Activated naive CD8-positive, alpha-beta T cell treated with anti-CD3 and anti-CD28 coated beads for 36 hours (primary cell): ENCODE data around the gene NFIB. TPM values are rescaled to one million over a fixed set of nuclear protein-coding genes. Genes with fewer than 3 reads are reported as not detected.

Experiments
- DNase-seq: peaks from one replicate; pipeline ENCODE4 v3.0.0; 2021
- H3K27ac Mint-ChIP-seq: one replicate; pipeline ENCODE4 v1.8.0; 2022; ENCODE audit warnings: mild to moderate bottlenecking, moderate library complexity, mixed read lengths
- H3K27me3 Mint-ChIP-seq: one replicate; pipeline ENCODE4 v1.8.0; 2022; ENCODE audit warnings: mild to moderate bottlenecking, mixed read lengths
- H3K36me3 Mint-ChIP-seq: one replicate; pipeline ENCODE4 v1.8.0; 2021; ENCODE audit warnings: mild to moderate bottlenecking, mixed read lengths
- H3K4me1 Mint-ChIP-seq: one replicate; pipeline ENCODE4 v1.8.0; 2021; ENCODE audit warnings: mixed read lengths
- H3K4me3 Mint-ChIP-seq: one replicate; pipeline ENCODE4 v1.8.0; 2022; ENCODE audit warnings: mild to moderate bottlenecking, moderate library complexity, mixed read lengths
- H3K9me3 Mint-ChIP-seq: one replicate; pipeline ENCODE4 v1.8.0; 2022; ENCODE audit warnings: mixed read lengths
- total RNA-seq, 2 experiments: library from RNA; stranded (reverse); gene quantifications; one replicate each; pipeline ENCODE4 v1.2.3, GENCODE V29; 2021

NFIB gene
- total RNA-seq, 2 experiments from 2014 or later = not detected

GRCh38 chr9:14243514-14244042 lies 70.4 kb downstream of the NFIB start:
- H3K4me3 Mint-ChIP-seq = no peak overlapping the region
- H3K36me3 Mint-ChIP-seq = no peaks in the 10 kb centered on the region
- no peak for DNase-seq
- no peaks in the 10 kb centered on the region for H3K4me1 Mint-ChIP-seq
- no peak overlapping the region for H3K27ac Mint-ChIP-seq
- no peaks in the 10 kb centered on the region for H3K9me3 Mint-ChIP-seq
- peaks cover 21% of the 10 kb centered on the region for H3K27me3 Mint-ChIP-seq

DNA sequence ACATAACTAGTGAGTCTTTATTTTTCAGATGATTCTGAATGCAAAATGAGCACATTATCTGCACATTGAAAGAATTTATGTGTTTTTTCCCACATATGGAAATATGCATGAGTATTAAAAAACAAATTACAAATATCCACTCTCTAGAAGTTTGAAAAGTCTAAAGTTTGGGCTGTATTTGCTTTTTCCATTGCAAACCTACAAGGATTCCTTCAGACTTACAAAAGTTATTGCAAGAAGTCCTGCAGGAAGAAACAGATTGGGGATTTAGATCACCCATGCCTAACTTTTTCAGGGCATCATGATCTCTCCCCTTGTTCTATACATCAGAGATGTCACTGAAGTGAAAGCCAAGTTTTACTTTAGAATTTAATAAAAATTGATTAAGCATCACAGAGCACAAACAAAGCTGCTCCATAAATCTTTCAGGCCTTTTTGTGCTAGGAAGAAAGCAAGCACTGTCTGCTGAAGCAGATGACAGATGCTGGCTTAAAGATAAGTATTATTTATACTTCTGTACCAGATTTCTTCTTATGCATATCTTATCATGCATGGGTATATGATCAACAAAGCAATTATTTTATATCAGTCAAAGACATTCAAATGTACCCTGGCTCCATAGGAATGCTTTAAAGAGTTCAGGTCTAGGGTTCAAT lies 71.7 kb downstream of the NFIB start:
- Mint-ChIP-seq H3K27me3 (peaks cover 22% of the 10 kb centered on the region), H3K36me3 (no peaks in the 10 kb centered on the region), H3K9me3 (no peaks in the 10 kb centered on the region), H3K27ac (no peak overlapping the region), H3K4me1 (no peaks in the 10 kb centered on the region), H3K4me3 (no peak overlapping the region)
- no peak for DNase-seq

- DNase-seq = no peak
- Mint-ChIP-seq H3K9me3 (no peaks in the 10 kb centered on the region), H3K27me3 (peaks cover 24% of the 10 kb centered on the region), H3K36me3 (no peaks in the 10 kb centered on the region), H3K4me3 (no peak overlapping the region), H3K27ac (no peak overlapping the region), H3K4me1 (no peaks in the 10 kb centered on the region)
Measured at GRCh38 chr9:14240537-14240936, 73.4 kb downstream of the NFIB start.

DNA sequence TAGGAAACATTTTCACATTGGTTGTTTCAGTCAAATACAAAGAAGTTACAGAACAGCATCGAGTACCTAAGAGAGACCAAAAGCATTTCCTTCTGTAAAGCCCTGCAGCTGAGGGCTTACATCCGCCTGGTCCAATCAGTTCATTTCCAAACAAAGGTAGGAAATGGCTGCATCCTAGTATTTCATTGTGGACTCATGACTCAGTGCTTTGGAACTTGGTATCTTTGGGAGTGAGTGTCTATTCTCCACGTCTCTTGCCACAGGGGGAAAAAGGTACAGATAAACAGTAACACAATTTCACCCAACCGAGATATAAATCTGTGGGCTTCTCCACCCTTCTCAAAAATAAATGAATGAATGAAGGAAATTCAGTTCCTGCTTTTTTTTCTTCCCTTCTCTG lies 75.4 kb downstream of the NFIB start:
- Mint-ChIP-seq H3K4me3 (no peak overlapping the region), H3K36me3 (no peaks in the 10 kb centered on the region), H3K27me3 (peaks cover 15% of the 10 kb centered on the region), H3K27ac (no peak overlapping the region), H3K4me1 (no peaks in the 10 kb centered on the region), H3K9me3 (no peaks in the 10 kb centered on the region)
- no peak for DNase-seq

DNA sequence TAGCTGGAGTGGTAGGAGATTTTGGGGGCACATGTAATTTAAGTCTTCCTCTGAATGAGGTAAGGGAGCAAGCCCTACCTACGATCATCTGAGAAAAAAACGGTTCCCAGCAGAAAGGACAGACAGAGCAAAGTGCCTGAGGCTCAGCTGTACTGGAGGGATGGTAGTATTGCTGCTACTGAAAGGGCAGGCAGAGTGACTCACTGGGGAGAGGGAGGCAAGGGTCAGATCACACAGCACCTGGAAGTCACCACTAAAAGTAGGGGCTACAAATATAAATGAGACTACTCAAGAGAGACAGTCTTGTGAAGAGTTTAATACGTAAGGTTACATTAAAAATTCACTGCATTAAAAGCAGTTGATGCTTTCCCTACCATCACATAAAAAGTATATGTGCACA lies 75.9 kb downstream of the NFIB start:
- H3K27me3 Mint-ChIP-seq = peaks cover 14% of the 10 kb centered on the region
- no peaks in the 10 kb centered on the region for H3K9me3 Mint-ChIP-seq
- H3K4me1 Mint-ChIP-seq = no peaks in the 10 kb centered on the region
- no peak for DNase-seq
- no peak overlapping the region for H3K27ac Mint-ChIP-seq
- no peak overlapping the region for H3K4me3 Mint-ChIP-seq
- H3K36me3 Mint-ChIP-seq = no peaks in the 10 kb centered on the region

- Mint-ChIP-seq H3K27ac (no peak overlapping the region), H3K4me1 (no peaks in the 10 kb centered on the region), H3K36me3 (no peaks in the 10 kb centered on the region), H3K27me3 (peaks cover 14% of the 10 kb centered on the region), H3K9me3 (no peaks in the 10 kb centered on the region), H3K4me3 (no peak overlapping the region)
- no peak for DNase-seq
Measured at GRCh38 chr9:14236591-14236990, 77.3 kb downstream of the NFIB start.

DNA sequence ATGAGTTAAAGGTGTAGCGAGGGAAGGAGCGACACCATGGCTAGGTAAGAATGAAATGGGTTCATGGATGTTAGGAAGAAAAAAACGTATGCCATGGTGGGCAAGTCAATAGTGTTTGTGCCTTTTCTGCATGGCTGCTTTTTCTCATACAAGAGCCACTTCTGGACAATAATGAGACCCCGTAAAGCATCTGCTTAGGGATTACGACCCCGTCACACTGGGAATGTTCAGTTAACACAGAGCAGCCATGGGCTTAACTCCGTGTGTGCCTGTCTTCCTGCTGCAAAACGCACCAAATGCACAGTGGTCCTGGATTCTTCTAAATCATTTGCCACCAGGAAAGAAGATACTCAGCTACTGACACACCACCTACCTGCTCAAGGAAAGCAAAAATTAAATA lies 81.8 kb downstream of the NFIB start:
- no peaks in the 10 kb centered on the region for H3K4me1 Mint-ChIP-seq
- H3K9me3 Mint-ChIP-seq = no peaks in the 10 kb centered on the region
- peaks cover under 1% of the 10 kb centered on the region for H3K27me3 Mint-ChIP-seq
- H3K27ac Mint-ChIP-seq = no peak overlapping the region
- no peaks in the 10 kb centered on the region for H3K36me3 Mint-ChIP-seq
- no peak for DNase-seq
- H3K4me3 Mint-ChIP-seq = no peak overlapping the region

GRCh38 chr9:14231196-14231990 lies 82.5 kb downstream of the NFIB start:
- no peaks in the 10 kb centered on the region for H3K36me3 Mint-ChIP-seq
- H3K4me3 Mint-ChIP-seq = no peak overlapping the region
- no peaks in the 10 kb centered on the region for H3K4me1 Mint-ChIP-seq
- no peak for DNase-seq
- no peak overlapping the region for H3K27ac Mint-ChIP-seq
- no peaks in the 10 kb centered on the region for H3K9me3 Mint-ChIP-seq
- H3K27me3 Mint-ChIP-seq = no peaks in the 10 kb centered on the region

DNA sequence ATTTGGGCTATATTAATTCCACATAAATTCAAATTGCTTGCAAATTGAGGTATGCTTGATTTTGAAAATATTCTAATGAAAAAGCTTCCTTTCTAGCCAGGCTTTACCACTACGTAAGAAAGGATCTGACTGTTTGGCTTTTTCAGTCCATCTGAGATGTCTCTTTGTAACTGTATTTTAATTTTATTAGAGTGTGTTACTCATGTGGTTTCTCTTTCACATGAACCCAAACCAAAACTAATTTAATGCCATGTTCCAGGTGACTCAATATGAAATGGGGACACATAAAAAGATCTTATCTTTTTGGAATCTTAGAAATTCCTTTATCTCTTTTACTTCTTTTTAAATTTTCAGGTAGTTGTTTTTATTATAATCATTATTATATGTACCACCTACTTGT lies 85.3 kb downstream of the NFIB start:
- DNase-seq = no peak
- no peaks in the 10 kb centered on the region for H3K9me3 Mint-ChIP-seq
- no peak overlapping the region for H3K4me3 Mint-ChIP-seq
- no peaks in the 10 kb centered on the region for H3K36me3 Mint-ChIP-seq
- no peaks in the 10 kb centered on the region for H3K27me3 Mint-ChIP-seq
- no peaks in the 10 kb centered on the region for H3K4me1 Mint-ChIP-seq
- no peak overlapping the region for H3K27ac Mint-ChIP-seq

- DNase-seq = no peak
- H3K27me3 Mint-ChIP-seq = no peaks in the 10 kb centered on the region
- no peaks in the 10 kb centered on the region for H3K4me1 Mint-ChIP-seq
- H3K36me3 Mint-ChIP-seq = no peaks in the 10 kb centered on the region
- no peak overlapping the region for H3K4me3 Mint-ChIP-seq
- no peak overlapping the region for H3K27ac Mint-ChIP-seq
- H3K9me3 Mint-ChIP-seq = no peaks in the 10 kb centered on the region
Measured at GRCh38 chr9:14226855-14227532, 86.9 kb downstream of the NFIB start.

GRCh38 chr9:14223081-14223480 lies 90.9 kb downstream of the NFIB start:
- no peak for DNase-seq
- H3K27me3 Mint-ChIP-seq = peaks cover 4% of the 10 kb centered on the region
- H3K9me3 Mint-ChIP-seq = no peaks in the 10 kb centered on the region
- no peak overlapping the region for H3K4me3 Mint-ChIP-seq
- no peaks in the 10 kb centered on the region for H3K36me3 Mint-ChIP-seq
- no peaks in the 10 kb centered on the region for H3K4me1 Mint-ChIP-seq
- no peak overlapping the region for H3K27ac Mint-ChIP-seq

DNA sequence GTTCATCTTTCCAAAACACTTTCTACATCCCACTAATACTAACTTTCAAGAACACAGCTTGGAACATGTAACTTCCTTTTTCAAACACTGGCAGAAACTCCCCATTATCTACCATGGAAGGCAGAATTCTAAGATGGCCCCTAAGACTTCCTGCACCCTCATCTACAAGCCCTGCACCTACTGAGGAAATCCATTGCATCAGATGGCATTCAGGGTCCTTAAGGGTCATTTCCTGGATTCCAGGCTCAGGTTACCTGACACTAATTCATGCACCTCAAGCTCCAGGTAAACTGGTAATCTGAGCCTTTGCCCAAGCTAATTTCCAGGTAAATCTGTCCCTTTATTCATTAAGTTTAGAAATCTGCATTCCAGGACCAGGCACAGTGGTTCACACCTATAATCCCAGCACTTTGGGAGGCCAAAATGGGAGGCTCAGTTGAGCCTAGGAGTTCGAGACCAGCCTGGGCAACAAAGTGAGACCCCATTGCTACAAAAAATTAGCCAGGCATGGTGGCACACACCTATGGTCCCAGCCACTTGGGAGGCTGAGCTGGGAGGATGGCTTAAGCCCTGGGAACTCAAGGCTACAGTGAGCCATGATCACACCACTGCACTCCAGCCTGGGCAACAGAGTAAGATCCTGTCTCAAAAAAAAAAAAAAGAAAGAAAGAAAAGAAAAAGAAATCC lies 91.6 kb downstream of the NFIB start:
- Mint-ChIP-seq H3K27ac (no peak overlapping the region), H3K4me1 (no peaks in the 10 kb centered on the region), H3K36me3 (no peaks in the 10 kb centered on the region), H3K4me3 (no peak overlapping the region), H3K27me3 (peaks cover 4% of the 10 kb centered on the region), H3K9me3 (no peaks in the 10 kb centered on the region)
- no peak for DNase-seq

DNA sequence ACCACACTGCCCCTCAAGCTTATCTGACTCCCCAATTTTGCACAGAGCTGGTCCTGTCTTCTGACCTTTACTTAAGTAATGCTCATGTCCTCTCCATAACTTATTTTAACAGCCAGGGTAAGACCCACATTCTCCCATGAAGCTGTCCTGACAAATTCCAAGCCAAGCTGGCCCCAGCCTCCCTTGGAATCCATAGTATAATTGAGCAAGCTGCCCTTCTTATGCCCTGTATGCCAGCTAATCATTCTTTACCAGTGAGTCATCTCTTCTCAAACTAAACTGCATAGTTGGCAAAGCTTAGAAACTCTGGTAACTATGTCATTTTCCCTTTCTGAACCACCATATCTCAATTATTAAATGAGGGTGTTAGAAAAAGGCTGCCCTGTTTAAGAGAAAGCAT lies 92.4 kb downstream of the NFIB start:
- DNase-seq = no peak
- no peaks in the 10 kb centered on the region for H3K4me1 Mint-ChIP-seq
- H3K4me3 Mint-ChIP-seq = no peak overlapping the region
- no peaks in the 10 kb centered on the region for H3K36me3 Mint-ChIP-seq
- no peak overlapping the region for H3K27ac Mint-ChIP-seq
- no peaks in the 10 kb centered on the region for H3K9me3 Mint-ChIP-seq
- H3K27me3 Mint-ChIP-seq = peaks cover 4% of the 10 kb centered on the region

DNA sequence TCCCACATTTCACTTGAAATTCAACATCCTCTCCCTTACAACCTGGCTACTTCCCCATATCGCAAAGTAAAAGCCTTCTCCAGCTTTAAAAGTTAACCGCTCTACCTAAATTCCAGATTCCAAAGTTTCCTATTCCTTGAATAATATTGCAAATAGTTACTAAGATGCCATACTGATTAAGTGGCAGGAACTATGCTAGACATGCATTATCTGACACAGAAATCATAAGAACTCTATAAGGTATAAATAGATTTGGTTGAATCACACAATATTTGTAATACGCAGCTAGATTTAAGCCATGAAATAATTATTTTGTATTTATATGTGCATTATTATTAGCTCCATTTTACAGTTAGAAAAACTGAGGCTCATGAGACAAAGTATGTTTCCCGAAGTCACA lies 92.8 kb downstream of the NFIB start:
- Mint-ChIP-seq H3K4me3 (no peak overlapping the region), H3K27ac (no peak overlapping the region), H3K27me3 (peaks cover 4% of the 10 kb centered on the region), H3K9me3 (no peaks in the 10 kb centered on the region), H3K36me3 (no peaks in the 10 kb centered on the region), H3K4me1 (no peaks in the 10 kb centered on the region)
- DNase-seq = no peak

DNA sequence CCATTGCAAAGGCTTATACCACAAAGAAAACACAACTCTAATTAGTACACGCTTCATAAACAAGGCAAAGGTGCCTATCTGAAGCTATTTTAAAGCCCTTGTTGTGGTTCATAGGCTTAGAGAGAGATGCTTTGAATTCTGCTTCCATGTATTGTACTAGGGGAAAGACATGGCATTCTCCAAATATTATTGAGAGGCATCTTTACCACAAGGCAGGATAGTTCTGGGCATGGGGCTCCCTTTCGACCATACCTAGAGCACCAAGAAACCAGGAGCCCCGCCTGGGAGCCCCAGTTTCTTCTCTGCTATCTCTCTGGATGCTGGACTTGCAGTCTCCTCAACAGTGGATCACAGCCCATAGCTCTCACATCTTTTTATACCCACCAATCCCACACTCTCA lies 93.7 kb downstream of the NFIB start:
- no peaks in the 10 kb centered on the region for H3K9me3 Mint-ChIP-seq
- H3K27ac Mint-ChIP-seq = no peak overlapping the region
- no peak for DNase-seq
- H3K36me3 Mint-ChIP-seq = no peaks in the 10 kb centered on the region
- H3K4me3 Mint-ChIP-seq = no peak overlapping the region
- H3K4me1 Mint-ChIP-seq = no peaks in the 10 kb centered on the region
- H3K27me3 Mint-ChIP-seq = peaks cover 4% of the 10 kb centered on the region
